ENCODE measurements around the gene MAP3K5. TPM values are rescaled to one million over a fixed set of nuclear protein-coding genes. Genes with fewer than 3 reads are reported as not detected.

Gene MAP3K5
- total and polyA plus RNA-seq, 2 of the 8 experiments (the other 6 are each of a cell fraction or from before 2014, with no cell fraction given), result 0.63 to 2.6 TPM

- Histone ChIP-seq H2BK120ac (replicated peaks; ENCODE audit: low read depth, low read length) (no peak overlapping the region), H4K20me1 (replicated peaks in 1 of 2; ENCODE audit: control insufficient read depth in 1 of 2, insufficient read depth in 2 of 2, low read length in 2 of 2) (no peaks in the 10 kb centered on the region), H3K27me3 (replicated peaks in 1 of 4; ENCODE audit: control insufficient read depth in 3 of 4, extremely low read depth in 1 of 4, insufficient read depth in 3 of 4, low read length in 3 of 4) (no peaks in the 10 kb centered on the region), H3K4me1 (replicated peaks in 1 of 4; ENCODE audit: control insufficient read depth in 3 of 4, insufficient read depth in 4 of 4, low read length in 3 of 4) (no peaks in the 10 kb centered on the region), H4K8ac (ENCODE audit: extremely low read depth, insufficient read depth, low read length) (no peak overlapping the region), H2AK5ac (ENCODE audit: low read depth, low read length) (no peak overlapping the region), H3K79me1 (ENCODE audit: low read depth, low read length) (no peaks in the 10 kb centered on the region), H2BK5ac (ENCODE audit: low read depth, low read length) (no peak overlapping the region), H3K56ac (replicated peaks; ENCODE audit: insufficient read length, low read depth, low read length) (no peak overlapping the region), H4K91ac (replicated peaks; ENCODE audit: insufficient read length, low read length) (no peak overlapping the region), H3K36me3 (ENCODE audit: control insufficient read depth in 2 of 4, insufficient read depth in 4 of 4, low read length in 3 of 4) (no peaks in the 10 kb centered on the region), H3K18ac (ENCODE audit: extremely low read depth, low read length) (no peak overlapping the region), H3K23ac (ENCODE audit: insufficient read length) (no peak overlapping the region), H2AFZ (ENCODE audit: low read length) (no peak overlapping the region), H2BK15ac (ENCODE audit: low read length) (no peak overlapping the region), H3K9ac (replicated peaks in 1 of 4; ENCODE audit: extremely low read depth in 1 of 4, low read depth in 3 of 4, low read length in 3 of 4) (no peak overlapping the region), H3K14ac (ENCODE audit: insufficient read length) (no peak overlapping the region), H3K4me2 (ENCODE audit: insufficient read depth in 1 of 2, low read depth in 2 of 2, low read length in 2 of 2) (no peak overlapping the region), H3K4me3 (ENCODE audit: extremely low read depth in 1 of 4, insufficient read depth in 2 of 4, low read depth in 3 of 4, low read length in 4 of 4) (no peak overlapping the region), H3K9me3 (ENCODE audit: insufficient read depth in 2 of 2, low read depth in 1 of 2, low read length in 1 of 2) (no peaks in the 10 kb centered on the region), H2BK12ac (ENCODE audit: low read depth, low read length) (no peak overlapping the region), H3K4ac (replicated peaks; ENCODE audit: insufficient read length, low read depth, low read length) (no peak overlapping the region), H2BK20ac (ENCODE audit: low read length) (no peak overlapping the region), H4K5ac (ENCODE audit: insufficient read length, low read depth, low read length) (no peak overlapping the region), H3K27ac (ENCODE audit: low read depth, low read length) (no peak overlapping the region), H3K79me2 (ENCODE audit: control insufficient read depth in 1 of 2, insufficient read depth in 2 of 2, low read length in 2 of 2) (no peaks in the 10 kb centered on the region), H3K23me2 (ENCODE audit: low read depth, low read length) (no peaks in the 10 kb centered on the region)
- ChIA-PET POLR2A (ENCODE audit: partially characterized antibody) (interaction anchor here (1.6 kb wide), 1 partner anchor 9 kb away, joined by 3 read pairs; no protein-coding TSS in a partner anchor), CTCF (ENCODE audit: partially characterized antibody) (interaction anchor here (0.7 to 4.0 kb wide), 11 partner anchors 8 to 137 kb away, joined by 3 to 26 read pairs (median 3); partner anchors contain the start of gene MAP3K5)
- 86% methylated on average over 6 of the region's 6 CpGs; no CpG with 5 or more reads in 1 of the 2 experiments for WGBS, 2 experiments (ENCODE audit: extremely low coverage in 1 of 2, insufficient coverage in 1 of 2, insufficient read length in 1 of 2, insufficient replicate concordance in 2 of 2, low coverage in 1 of 2, low lambda C conversion rate in 2 of 2, missing lambda C conversion rate in 1 of 2)
- no peak for DNase-seq (ENCODE audit: low read depth in 1 of 2, low spot score in 2 of 2)
- no peak for FAIRE-seq
- TF ChIP-seq, protein P1, sequence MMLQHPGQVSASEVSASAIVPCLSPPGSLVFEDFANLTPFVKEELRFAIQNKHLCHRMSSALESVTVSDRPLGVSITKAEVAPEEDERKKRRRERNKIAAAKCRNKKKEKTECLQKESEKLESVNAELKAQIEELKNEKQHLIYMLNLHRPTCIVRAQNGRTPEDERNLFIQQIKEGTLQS (IDR thresholded peaks at IDR 0.05; ENCODE audit: insufficient read depth, low read depth, low read length), result no peak
- TF ChIP-seq SP1 (IDR thresholded peaks at IDR 0.05; ENCODE audit: low read depth, low read length) (no peak), BRCA1 (IDR thresholded peaks at IDR 0.05; ENCODE audit: low read depth, low read length) (no peak), ZNF274 (IDR thresholded peaks at IDR 0.05; ENCODE audit: borderline replicate concordance, extremely low read depth, low read length) (no peak), SP4 (IDR thresholded peaks at IDR 0.05; ENCODE audit: low read length) (no peak), BCL11A (IDR thresholded peaks at IDR 0.05; ENCODE audit: low read depth in 2 of 2, low read length in 2 of 2) (no peak), YY1 (IDR thresholded peaks at IDR 0.05; ENCODE audit: low read depth, low read length) (no peak), TAF1 (IDR thresholded peaks at IDR 0.05; ENCODE audit: low read depth, low read length) (no peak)
- TF ChIP-seq, protein P2, sequence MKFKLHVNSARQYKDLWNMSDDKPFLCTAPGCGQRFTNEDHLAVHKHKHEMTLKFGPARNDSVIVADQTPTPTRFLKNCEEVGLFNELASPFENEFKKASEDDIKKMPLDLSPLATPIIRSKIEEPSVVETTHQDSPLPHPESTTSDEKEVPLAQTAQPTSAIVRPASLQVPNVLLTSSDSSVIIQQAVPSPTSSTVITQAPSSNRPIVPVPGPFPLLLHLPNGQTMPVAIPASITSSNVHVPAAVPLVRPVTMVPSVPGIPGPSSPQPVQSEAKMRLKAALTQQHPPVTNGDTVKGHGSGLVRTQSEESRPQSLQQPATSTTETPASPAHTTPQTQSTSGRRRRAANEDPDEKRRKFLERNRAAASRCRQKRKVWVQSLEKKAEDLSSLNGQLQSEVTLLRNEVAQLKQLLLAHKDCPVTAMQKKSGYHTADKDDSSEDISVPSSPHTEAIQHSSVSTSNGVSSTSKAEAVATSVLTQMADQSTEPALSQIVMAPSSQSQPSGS (IDR thresholded peaks at IDR 0.05; ENCODE audit: low read length), result no peak
- TF ChIP-seq, protein P3, sequence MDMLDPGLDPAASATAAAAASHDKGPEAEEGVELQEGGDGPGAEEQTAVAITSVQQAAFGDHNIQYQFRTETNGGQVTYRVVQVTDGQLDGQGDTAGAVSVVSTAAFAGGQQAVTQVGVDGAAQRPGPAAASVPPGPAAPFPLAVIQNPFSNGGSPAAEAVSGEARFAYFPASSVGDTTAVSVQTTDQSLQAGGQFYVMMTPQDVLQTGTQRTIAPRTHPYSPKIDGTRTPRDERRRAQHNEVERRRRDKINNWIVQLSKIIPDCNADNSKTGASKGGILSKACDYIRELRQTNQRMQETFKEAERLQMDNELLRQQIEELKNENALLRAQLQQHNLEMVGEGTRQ (IDR thresholded peaks at IDR 0.05; ENCODE audit: low read length), result no peak
Observed at GRCh38 chr6:136655239-136656014, 136.8 kb downstream of the MAP3K5 start.

Data from H1 (cell line).